AG20443 (cell line): ENCODE data around the gene SDK1.

ENCODE experiments used
- DNase-seq: peaks from one replicate; pipeline ENCODE4 v3.0.0; 2012; ENCODE audit warnings: low spot score, mixed read lengths

The SDK1 gene

GRCh38 chr7:4139656-4140625 lies 838.9 kb downstream of the SDK1 start:
- no peak for DNase-seq

- DNase-seq = no peak
These were observed 839.9 kb downstream of the SDK1 start for GRCh38 chr7:4140933-4141332.

GRCh38 chr7:4143006-4143405 lies 842.0 kb downstream of the SDK1 start:
- DNase-seq = no peak

GRCh38 chr7:4143511-4144171 lies 842.6 kb downstream of the SDK1 start:
- DNase-seq = no peak

GRCh38 chr7:4144172-4144701 lies 843.2 kb downstream of the SDK1 start:
- no peak for DNase-seq

GRCh38 chr7:4144811-4145510 lies 843.9 kb downstream of the SDK1 start:
- DNase-seq = no peak

- DNase-seq = no peak
These were observed 844.5 kb downstream of the SDK1 start for GRCh38 chr7:4145576-4145975.

GRCh38 chr7:4147926-4148620 lies 847.0 kb downstream of the SDK1 start:
- no peak for DNase-seq

- DNase-seq = no peak
These were observed 848.2 kb downstream of the SDK1 start for GRCh38 chr7:4149236-4149635.

GRCh38 chr7:4149645-4150044 lies 848.6 kb downstream of the SDK1 start:
- no peak for DNase-seq

GRCh38 chr7:4150731-4151130 lies 849.7 kb downstream of the SDK1 start:
- DNase-seq = no peak

GRCh38 chr7:4151524-4151923 lies 850.5 kb downstream of the SDK1 start:
- DNase-seq = no peak

GRCh38 chr7:4151926-4152549 lies 851.0 kb downstream of the SDK1 start:
- no peak for DNase-seq

GRCh38 chr7:4154882-4155535 lies 854.0 kb downstream of the SDK1 start:
- DNase-seq = no peak

GRCh38 chr7:4156190-4156589 lies 855.1 kb downstream of the SDK1 start:
- DNase-seq = no peak

GRCh38 chr7:4157651-4158050 lies 856.6 kb downstream of the SDK1 start:
- no peak for DNase-seq

- DNase-seq = no peak
These were observed 857.5 kb downstream of the SDK1 start for GRCh38 chr7:4158441-4159153.

- DNase-seq = no peak
These were observed 858.1 kb downstream of the SDK1 start for GRCh38 chr7:4159154-4159501.

GRCh38 chr7:4159761-4160554 lies 858.9 kb downstream of the SDK1 start:
- no peak for DNase-seq
